Fibroblast of skin of left quadriceps (primary cell): ENCODE measurements around the gene IMPG2.
"Not testable (repeated sequence)": the region's sequence is repeated elsewhere in the genome, so short reads cannot be mapped to it uniquely, and the experiment has no call there.

Experiments used
- DNase-seq, 2 experiments: peaks; one replicate each; pipeline ENCODE4 v3.0.0-alpha.2; 2013; ENCODE audit warnings: low read depth in 2 of 2

The IMPG2 gene

GRCh38 chr3:101320475-101320874 is at the start of gene IMPG2:
Gene IMPG2, minus strand, starts transcription at chr3:101320575. Its CDS starts 203 bp downstream, at chr3:101320372.
- DNase-seq, result no peak

DNA sequence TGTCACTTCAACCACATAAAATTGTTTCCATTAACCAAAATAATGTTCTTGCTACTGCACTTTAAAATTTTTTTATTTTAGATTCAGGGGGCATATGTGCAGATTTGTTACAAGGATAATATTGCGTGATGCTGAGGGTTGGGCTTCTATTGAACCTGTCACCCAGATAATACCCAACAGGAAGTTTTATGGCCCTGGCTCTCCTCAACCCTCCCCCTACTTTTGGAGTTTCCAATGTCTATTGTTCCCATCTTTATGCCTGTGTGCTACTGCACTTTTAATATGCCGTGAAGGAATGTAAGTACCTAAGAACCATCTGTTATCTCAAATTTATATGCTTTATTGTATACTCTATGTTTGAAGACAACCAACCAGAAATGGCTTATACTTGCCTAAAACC is 42.0 kb upstream of the IMPG2 start:
- DNase-seq, result no peak

DNA sequence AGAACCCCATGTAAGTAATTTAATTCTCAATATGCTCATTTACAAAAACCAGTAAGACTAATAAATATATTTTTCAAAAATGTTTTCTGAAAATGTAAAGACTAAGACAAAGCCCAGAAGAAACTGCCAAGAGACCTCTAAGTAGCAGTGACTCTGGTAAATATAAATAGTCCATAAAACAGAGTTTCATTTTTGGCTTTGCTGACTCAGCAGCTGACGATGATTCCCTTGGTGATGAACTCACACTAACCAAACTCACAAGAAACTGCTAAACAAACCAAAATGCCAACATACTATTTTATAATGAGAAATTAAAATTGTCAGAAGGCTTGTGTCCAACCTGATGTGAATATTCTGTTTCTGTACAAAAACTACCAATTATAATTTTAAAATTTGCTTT is 31.5 kb upstream of the IMPG2 start:
- DNase-seq, result no peak

- DNase-seq, result peak; percentile 6 to 7
Observed at GRCh38 chr3:101340591-101340990, 20.2 kb upstream of the IMPG2 start.

DNA sequence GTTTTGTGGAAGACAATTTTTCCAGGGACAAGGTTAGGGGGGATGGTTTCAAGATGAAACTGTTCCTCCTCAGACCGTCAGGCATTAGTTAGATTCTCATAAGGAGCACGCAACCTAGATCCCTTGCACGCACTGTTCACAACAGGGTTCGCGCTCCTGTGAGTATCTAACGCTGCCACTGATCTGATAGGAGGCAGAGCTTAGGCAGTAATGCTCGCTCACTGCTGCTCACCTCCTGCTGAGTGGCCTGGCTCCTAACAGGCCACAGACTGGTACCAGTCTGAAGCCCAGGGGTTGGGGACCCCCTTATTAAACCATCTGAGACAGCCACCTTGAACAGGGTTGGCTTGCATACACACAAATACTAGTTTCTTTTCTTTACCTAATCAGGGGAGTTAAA is 13.5 kb upstream of the IMPG2 start:
- DNase-seq, result no peak

- DNase-seq, result no peak
Observed at GRCh38 chr3:101329016-101329673, 8.8 kb upstream of the IMPG2 start.

- DNase-seq, result no peak
Observed at GRCh38 chr3:101325393-101326134, 5.2 kb upstream of the IMPG2 start.

DNA sequence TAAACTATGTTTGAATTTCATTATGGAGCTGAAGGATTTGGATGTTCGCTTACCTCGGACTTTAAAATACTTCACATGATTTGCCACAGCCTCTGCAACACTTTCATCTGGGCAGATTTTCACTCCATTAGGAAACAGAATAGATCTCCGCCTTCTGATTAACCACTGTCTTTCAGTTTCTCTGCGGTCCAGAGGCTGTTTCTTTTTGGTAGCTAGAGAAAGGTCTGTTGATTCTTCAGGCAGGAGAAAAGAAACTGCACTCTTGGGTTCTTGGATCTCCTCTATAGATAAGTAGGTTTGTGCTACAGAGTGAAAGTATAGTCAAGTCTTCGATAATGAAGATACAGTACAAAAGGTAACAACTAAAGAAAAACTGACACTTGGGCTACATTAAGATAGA is 844 bp downstream of the IMPG2 start:
- no peak for DNase-seq

- DNase-seq, result no peak
Observed at GRCh38 chr3:101312545-101312944, 7.8 kb downstream of the IMPG2 start.

- DNase-seq, result no peak
Observed at GRCh38 chr3:101311676-101312075, 8.7 kb downstream of the IMPG2 start.

DNA sequence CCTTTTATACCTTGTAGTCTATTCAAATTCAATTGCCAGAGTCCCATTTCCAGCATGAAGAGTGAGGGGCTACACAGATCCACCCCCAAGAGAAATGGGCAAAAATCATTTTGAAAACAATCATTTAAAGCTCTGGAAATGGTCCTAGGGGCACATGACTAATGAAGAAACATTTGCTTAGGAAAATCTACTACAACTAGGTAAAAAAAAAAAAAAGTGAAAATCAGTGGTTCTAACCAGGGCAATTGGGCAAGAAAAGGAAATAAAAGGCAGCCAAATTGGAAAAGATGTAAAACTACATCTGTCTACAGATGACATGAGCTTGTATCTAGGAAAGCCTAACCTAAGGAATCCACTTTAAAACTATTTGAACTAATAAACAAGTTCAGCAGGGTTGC is 9.4 kb downstream of the IMPG2 start:
- no peak for DNase-seq

- not testable (repeated sequence) for DNase-seq
Observed at GRCh38 chr3:101308147-101308772, 12.1 kb downstream of the IMPG2 start.

- DNase-seq, result no peak
Observed at GRCh38 chr3:101303836-101304235, 16.5 kb downstream of the IMPG2 start.

GRCh38 chr3:101303089-101303731 is 17.2 kb downstream of the IMPG2 start:
- DNase-seq, result no peak

- DNase-seq, result no peak
Observed at GRCh38 chr3:101300073-101300472, 20.3 kb downstream of the IMPG2 start.

GRCh38 chr3:101292027-101292426 is 28.3 kb downstream of the IMPG2 start:
- DNase-seq, result no peak

- DNase-seq, result no peak
Observed at GRCh38 chr3:101288294-101288693, 32.1 kb downstream of the IMPG2 start.

DNA sequence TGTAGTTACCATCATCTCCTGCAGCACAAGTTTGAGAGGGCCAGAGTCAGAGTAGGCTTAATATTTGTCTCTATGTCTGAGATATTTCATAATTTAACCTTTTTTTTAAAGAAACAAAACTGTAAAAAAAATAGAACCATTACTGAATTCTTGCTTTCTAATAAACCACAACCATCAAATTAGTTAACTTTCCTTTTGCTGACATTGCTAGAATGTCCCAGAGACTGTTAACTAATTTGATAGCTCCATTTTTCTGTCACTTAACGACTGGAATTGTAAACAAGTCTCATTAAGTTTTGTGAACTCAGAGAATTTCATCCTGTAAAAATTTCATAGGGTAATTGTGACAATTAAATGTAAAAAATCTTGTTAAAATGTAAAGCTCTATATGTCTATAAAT is 35.6 kb downstream of the IMPG2 start:
- DNase-seq, result no peak

DNA sequence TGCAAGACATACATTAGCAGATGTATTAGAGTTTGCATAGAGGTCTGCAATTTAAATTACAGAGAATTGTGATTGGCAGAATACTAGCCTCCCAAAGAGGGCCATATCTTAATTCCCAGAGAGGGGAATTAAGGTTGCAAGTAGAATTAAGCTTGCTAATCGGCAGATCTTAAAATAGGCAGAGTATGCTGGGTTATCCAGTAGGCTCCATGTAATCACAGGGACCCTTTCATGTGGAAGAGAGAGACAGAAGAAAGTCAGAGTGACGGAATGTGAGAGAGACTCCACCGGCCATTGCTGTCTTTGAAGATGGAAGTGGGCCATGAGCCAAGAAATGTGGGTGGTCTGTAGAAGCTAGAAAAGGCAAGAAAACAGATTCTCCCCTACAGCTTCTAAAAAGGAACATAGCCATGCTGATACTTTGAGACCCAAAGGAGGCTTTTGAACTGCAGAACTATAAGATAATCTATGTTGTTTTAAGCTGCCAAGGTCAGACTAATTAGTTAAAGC is 38.8 kb downstream of the IMPG2 start:
- no peak for DNase-seq

- DNase-seq, result no peak
Observed at GRCh38 chr3:101279765-101280385, 40.5 kb downstream of the IMPG2 start.

GRCh38 chr3:101279162-101279561 is 41.2 kb downstream of the IMPG2 start:
- no peak for DNase-seq

DNA sequence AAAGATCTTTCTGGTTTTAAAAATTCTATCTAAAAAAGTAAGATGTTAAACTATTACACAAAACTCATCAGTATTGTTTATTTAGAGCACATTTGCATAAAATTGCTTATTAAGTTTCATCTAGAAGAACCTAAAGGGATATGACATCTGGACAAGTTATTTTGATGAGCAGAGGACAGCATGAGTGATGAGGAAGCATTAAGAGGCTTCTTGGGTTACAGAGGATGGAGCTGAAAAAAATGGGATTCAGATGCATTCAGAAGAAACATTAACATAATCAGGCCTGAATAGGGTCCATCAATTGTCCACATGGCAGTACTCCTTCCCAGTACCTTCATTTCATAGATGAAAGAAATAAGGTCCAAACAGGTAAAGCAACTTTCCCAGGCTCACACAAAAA is 41.6 kb downstream of the IMPG2 start:
- DNase-seq, result no peak
